GM23338 (cell line): Measurements from ENCODE around the gene LIME1.

Source experiments
- EZH2 ChIP-seq: fragments of 200-600 bp; sonication (generic); IDR thresholded peaks from one replicate; pipeline ENCODE4 v1.8.0; 2017; ENCODE audit warnings: antibody characterized with exemption, mild to moderate bottlenecking, low read depth; ENCODE audit not compliant: unreplicated experiment
- EZH2phosphoT487 ChIP-seq: fragments of 200-600 bp; sonication (generic); IDR thresholded peaks from one replicate; pipeline ENCODE4 v1.8.1; 2018; ENCODE audit warnings: antibody characterized with exemption; ENCODE audit not compliant: unreplicated experiment
- TF ChIP-seq, protein P1 (sequence below): IDR thresholded peaks from one replicate; pipeline ENCODE4 v1.6.1; 2018; ENCODE audit warnings: antibody characterized with exemption; ENCODE audit not compliant: unreplicated experiment
- TF ChIP-seq, protein P2 (sequence below), 2 experiments: fragments of 200-600 bp in 1 of 2; sonication (generic) in 1 of 2; conservative IDR thresholded peaks; 2 replicates each; pipeline versions ENCODE4 v1.5.1 to v1.6.1; 2016 to 2017; ENCODE audit warnings: antibody characterized with exemption in 2 of 2, low read depth in 2 of 2, mild to moderate bottlenecking in 2 of 2, moderate library complexity in 1 of 2

DNA sequence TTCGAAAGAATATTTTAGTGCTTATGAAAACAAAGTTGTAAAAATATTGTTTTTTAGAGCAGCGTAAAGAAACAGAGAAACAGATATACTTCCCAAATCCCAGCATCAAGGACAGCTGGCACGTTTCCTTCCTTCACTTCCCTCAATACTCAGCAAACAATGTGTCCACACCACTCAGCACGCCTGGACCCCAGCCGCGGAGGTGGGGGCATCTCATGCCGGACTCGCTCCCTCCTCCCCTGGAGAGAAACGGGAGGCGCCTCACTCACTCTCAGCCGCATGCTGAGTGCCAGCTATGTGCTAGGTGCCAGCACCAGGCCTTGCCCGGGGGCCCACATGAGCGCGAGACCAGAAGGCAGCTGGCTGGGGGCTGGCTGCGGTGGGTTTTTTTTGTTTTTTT is 37.8 kb downstream of the LIME1 start:
- TF ChIP-seq EZH2 (no peak), EZH2phosphoT487 (no peak)
- TF ChIP-seq, protein P1, sequence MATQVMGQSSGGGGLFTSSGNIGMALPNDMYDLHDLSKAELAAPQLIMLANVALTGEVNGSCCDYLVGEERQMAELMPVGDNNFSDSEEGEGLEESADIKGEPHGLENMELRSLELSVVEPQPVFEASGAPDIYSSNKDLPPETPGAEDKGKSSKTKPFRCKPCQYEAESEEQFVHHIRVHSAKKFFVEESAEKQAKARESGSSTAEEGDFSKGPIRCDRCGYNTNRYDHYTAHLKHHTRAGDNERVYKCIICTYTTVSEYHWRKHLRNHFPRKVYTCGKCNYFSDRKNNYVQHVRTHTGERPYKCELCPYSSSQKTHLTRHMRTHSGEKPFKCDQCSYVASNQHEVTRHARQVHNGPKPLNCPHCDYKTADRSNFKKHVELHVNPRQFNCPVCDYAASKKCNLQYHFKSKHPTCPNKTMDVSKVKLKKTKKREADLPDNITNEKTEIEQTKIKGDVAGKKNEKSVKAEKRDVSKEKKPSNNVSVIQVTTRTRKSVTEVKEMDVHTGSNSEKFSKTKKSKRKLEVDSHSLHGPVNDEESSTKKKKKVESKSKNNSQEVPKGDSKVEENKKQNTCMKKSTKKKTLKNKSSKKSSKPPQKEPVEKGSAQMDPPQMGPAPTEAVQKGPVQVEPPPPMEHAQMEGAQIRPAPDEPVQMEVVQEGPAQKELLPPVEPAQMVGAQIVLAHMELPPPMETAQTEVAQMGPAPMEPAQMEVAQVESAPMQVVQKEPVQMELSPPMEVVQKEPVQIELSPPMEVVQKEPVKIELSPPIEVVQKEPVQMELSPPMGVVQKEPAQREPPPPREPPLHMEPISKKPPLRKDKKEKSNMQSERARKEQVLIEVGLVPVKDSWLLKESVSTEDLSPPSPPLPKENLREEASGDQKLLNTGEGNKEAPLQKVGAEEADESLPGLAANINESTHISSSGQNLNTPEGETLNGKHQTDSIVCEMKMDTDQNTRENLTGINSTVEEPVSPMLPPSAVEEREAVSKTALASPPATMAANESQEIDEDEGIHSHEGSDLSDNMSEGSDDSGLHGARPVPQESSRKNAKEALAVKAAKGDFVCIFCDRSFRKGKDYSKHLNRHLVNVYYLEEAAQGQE = no peak
- TF ChIP-seq, protein P2, sequence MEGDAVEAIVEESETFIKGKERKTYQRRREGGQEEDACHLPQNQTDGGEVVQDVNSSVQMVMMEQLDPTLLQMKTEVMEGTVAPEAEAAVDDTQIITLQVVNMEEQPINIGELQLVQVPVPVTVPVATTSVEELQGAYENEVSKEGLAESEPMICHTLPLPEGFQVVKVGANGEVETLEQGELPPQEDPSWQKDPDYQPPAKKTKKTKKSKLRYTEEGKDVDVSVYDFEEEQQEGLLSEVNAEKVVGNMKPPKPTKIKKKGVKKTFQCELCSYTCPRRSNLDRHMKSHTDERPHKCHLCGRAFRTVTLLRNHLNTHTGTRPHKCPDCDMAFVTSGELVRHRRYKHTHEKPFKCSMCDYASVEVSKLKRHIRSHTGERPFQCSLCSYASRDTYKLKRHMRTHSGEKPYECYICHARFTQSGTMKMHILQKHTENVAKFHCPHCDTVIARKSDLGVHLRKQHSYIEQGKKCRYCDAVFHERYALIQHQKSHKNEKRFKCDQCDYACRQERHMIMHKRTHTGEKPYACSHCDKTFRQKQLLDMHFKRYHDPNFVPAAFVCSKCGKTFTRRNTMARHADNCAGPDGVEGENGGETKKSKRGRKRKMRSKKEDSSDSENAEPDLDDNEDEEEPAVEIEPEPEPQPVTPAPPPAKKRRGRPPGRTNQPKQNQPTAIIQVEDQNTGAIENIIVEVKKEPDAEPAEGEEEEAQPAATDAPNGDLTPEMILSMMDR (conservative IDR thresholded peaks at IDR 0.05; ENCODE audit: low read depth in 2 of 2) = no peak
